Astrocyte (in vitro differentiated cells and primary cell): ENCODE data around the gene UCHL5.

ENCODE experiments used
- CTCF ChIP-seq: IDR thresholded peaks from 2 replicates; pipeline ENCODE4 v1.5.1; 2011; ENCODE audit warnings: low read depth, mild to moderate bottlenecking, inconsistent platforms, low read length, moderate library complexity; ENCODE audit not compliant: insufficient read depth
- EZH2 ChIP-seq: IDR thresholded peaks from 2 replicates; pipeline ENCODE4 v1.6.1; 2012; ENCODE audit warnings: mild to moderate bottlenecking, low read length, inconsistent platforms; ENCODE audit not compliant: insufficient read depth

GRCh38 chr1:193013005-193013404 lies 46.2 kb downstream of the UCHL5 start:
- TF ChIP-seq CTCF (no peak), EZH2 (no peak)
